ENCODE results near the gene RPL32. TPM values are rescaled to one million over a fixed set of nuclear protein-coding genes. Genes with fewer than 3 reads are reported as not detected.

RPL32 gene
- total RNA-seq, 1 experiment from 2014 or later: 1,643 TPM

GRCh38 chr3:12871404-12871983, 30.1 kb upstream of the RPL32 start (continued):
- TF ChIP-seq ZMAT4 (CRISPR knock-in tag; IDR thresholded peaks at IDR 0.05): no peak

DNA sequence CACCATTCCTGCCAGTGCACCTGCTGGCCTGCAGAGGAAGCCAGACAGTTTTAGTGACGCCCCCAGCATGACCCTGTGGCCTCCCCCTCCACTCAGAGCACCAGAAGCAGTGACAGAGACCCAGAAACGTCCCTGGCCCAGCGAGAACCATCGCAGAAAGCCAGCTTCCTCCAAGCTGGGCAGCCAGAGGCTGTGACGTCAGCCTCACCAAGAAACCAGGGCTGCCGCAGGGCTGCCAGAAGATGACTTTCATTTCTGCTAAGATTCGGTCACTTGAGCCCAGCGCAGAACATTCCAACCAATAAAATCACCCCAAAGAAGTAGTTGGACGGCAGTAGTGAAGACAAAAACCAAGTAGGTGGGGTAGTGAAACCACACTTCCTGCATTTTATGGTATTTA, 29.6 kb upstream of the RPL32 start:
- H3K27me3 Mint-ChIP-seq (ENCODE audit: low read depth): peaks cover 70% of the 10 kb centered on the region

More for the DNA sequence above, 29.6 kb upstream of the RPL32 start:
- no peaks in the 10 kb centered on the region for H3K9me3 Mint-ChIP-seq
- ChIA-PET CTCF (interaction anchor here (1.1 to 1.4 kb wide), 2 partner anchors 16 to 20 kb away, joined by 3 to 6 read pairs; no protein-coding TSS in a partner anchor), POLR2A (no interaction called here)
- peaks cover 10% of the 10 kb centered on the region for H3K4me1 Mint-ChIP-seq
- DNase-seq (ENCODE audit: low spot score) (no peak), ATAC-seq (no peak)
- no peak overlapping the region for H3K4me3 Mint-ChIP-seq
- TF ChIP-seq TCF7 (CRISPR knock-in tag; IDR thresholded peaks at IDR 0.05; ENCODE audit: low read depth): no peak
- TF ChIP-seq NR2C2 (CRISPR knock-in tag; IDR thresholded peaks at IDR 0.05): no peak
- TF ChIP-seq ZNF232 (CRISPR knock-in tag; IDR thresholded peaks at IDR 0.05): no peak
- TF ChIP-seq ZNF423 (CRISPR knock-in tag; IDR thresholded peaks at IDR 0.05): no peak
- TF ChIP-seq, protein P1, sequence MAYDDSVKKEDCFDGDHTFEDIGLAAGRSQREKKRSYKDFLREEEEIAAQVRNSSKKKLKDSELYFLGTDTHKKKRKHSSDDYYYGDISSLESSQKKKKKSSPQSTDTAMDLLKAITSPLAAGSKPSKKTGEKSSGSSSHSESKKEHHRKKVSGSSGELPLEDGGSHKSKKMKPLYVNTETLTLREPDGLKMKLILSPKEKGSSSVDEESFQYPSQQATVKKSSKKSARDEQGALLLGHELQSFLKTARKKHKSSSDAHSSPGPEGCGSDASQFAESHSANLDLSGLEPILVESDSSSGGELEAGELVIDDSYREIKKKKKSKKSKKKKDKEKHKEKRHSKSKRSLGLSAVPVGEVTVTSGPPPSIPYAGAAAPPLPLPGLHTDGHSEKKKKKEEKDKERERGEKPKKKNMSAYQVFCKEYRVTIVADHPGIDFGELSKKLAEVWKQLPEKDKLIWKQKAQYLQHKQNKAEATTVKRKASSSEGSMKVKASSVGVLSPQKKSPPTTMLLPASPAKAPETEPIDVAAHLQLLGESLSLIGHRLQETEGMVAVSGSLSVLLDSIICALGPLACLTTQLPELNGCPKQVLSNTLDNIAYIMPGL (CRISPR knock-in tag; IDR thresholded peaks at IDR 0.05): no peak
- no peak for TF ChIP-seq EMX1 (CRISPR knock-in tag; IDR thresholded peaks at IDR 0.05)
- TF ChIP-seq FOXK1 (CRISPR knock-in tag; IDR thresholded peaks at IDR 0.05): no peak
- no peak for TF ChIP-seq SMAD3 (CRISPR knock-in tag; IDR thresholded peaks at IDR 0.05; ENCODE audit: borderline replicate concordance)
- TF ChIP-seq STAT6 (CRISPR knock-in tag; conservative IDR thresholded peaks at IDR 0.05; ENCODE audit: low read depth): no peak
- TF ChIP-seq, protein P2, sequence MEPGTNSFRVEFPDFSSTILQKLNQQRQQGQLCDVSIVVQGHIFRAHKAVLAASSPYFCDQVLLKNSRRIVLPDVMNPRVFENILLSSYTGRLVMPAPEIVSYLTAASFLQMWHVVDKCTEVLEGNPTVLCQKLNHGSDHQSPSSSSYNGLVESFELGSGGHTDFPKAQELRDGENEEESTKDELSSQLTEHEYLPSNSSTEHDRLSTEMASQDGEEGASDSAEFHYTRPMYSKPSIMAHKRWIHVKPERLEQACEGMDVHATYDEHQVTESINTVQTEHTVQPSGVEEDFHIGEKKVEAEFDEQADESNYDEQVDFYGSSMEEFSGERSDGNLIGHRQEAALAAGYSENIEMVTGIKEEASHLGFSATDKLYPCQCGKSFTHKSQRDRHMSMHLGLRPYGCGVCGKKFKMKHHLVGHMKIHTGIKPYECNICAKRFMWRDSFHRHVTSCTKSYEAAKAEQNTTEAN (CRISPR knock-in tag; IDR thresholded peaks at IDR 0.05): no peak
- no peak for TF ChIP-seq ZBTB21 (CRISPR knock-in tag; IDR thresholded peaks at IDR 0.05; ENCODE audit: borderline replicate concordance)
- TF ChIP-seq SP1 (CRISPR knock-in tag; conservative IDR thresholded peaks at IDR 0.05): no peak
- TF ChIP-seq, protein P3, sequence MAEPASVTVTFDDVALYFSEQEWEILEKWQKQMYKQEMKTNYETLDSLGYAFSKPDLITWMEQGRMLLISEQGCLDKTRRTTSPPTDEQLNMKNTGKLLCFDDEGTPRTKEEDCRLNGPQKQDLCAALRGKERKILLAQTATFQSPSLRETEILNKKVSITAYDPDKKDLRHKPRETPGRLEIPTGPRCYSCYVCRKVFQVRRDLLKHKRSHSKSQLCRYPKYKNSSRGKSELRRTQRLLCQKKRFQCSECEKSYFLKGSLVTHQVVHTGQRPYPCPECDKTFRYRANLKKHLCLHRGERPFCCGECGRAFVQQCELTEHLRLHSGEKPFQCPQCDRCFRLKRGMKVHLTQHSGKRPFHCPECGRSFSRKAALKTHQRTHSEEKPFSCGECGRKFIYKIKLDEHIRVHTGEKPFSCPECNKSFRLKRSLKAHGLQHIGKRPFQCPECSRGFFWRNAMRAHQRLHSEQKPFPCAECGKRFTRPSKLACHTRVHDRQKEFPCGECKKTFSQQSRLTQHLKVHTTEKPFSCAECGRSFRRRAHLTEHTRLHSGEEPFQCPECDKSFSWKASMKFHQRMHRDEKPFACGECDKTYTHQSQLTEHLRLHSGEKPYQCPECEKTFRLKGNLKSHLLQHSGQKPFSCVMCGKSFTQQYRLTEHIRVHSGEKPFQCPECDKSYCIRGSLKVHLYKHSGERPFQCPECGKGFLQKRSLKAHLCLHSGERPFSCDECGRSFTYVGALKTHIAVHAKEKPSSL (CRISPR knock-in tag; conservative IDR thresholded peaks at IDR 0.05): no peak
- no peak for TF ChIP-seq TEAD4 (CRISPR knock-in tag; IDR thresholded peaks at IDR 0.05)
- TF ChIP-seq FOXP4 (CRISPR knock-in tag; IDR thresholded peaks at IDR 0.05): no peak
- no peak for TF ChIP-seq GRHL2 (CRISPR knock-in tag; IDR thresholded peaks at IDR 0.05; ENCODE audit: insufficient replicate concordance, severe bottlenecking)
- H3K36me3 Mint-ChIP-seq: no peaks in the 10 kb centered on the region
- no peak overlapping the region for H3K27ac Mint-ChIP-seq
